Rectal smooth muscle tissue (tissue), 1 donor: ENCODE measurements around the gene NKAIN1.
"Not testable (repeated sequence)": the region's sequence is repeated elsewhere in the genome, so short reads cannot be mapped to it uniquely, and the experiment has no call there.

Experiments used
- H3K27ac ChIP-seq: one replicate; pipeline ENCODE4 v1.7.0; 2013; ENCODE audit warnings: low read depth, low read length, inconsistent platforms
- H3K27me3 ChIP-seq: one replicate; pipeline ENCODE4 v1.7.0; 2013; ENCODE audit warnings: low read length; ENCODE audit not compliant: control insufficient read depth, insufficient read depth
- H3K36me3 ChIP-seq: one replicate; pipeline ENCODE4 v1.7.0; 2013; ENCODE audit warnings: low read length; ENCODE audit not compliant: control insufficient read depth, insufficient read depth
- H3K4me1 ChIP-seq: one replicate; pipeline ENCODE4 v1.7.0; 2013; ENCODE audit warnings: low read length; ENCODE audit not compliant: control insufficient read depth, insufficient read depth
- H3K4me3 ChIP-seq: one replicate; pipeline ENCODE4 v1.7.0; 2013; ENCODE audit warnings: low read length
- H3K9ac ChIP-seq: one replicate; pipeline ENCODE4 v1.7.0; 2013; ENCODE audit warnings: low read length

The NKAIN1 gene

GRCh38 chr1:31183927-31184554, 55.6 kb downstream of the NKAIN1 start:
- H3K27me3 ChIP-seq = peaks cover 4% of the 10 kb centered on the region
- no peak overlapping the region for H3K4me3 ChIP-seq
- H3K27ac ChIP-seq = no peak overlapping the region
- H3K36me3 ChIP-seq = no peaks in the 10 kb centered on the region
- no peaks in the 10 kb centered on the region for H3K4me1 ChIP-seq
- no peak overlapping the region for H3K9ac ChIP-seq

- Histone ChIP-seq H3K27me3 (peaks cover 4% of the 10 kb centered on the region), H3K4me3 (no peak overlapping the region), H3K36me3 (no peaks in the 10 kb centered on the region), H3K27ac (no peak overlapping the region), H3K4me1 (no peaks in the 10 kb centered on the region), H3K9ac (no peak overlapping the region)
Measured at GRCh38 chr1:31183126-31183525, 56.6 kb downstream of the NKAIN1 start.

- H3K9ac ChIP-seq = no peak overlapping the region
- no peaks in the 10 kb centered on the region for H3K4me1 ChIP-seq
- no peaks in the 10 kb centered on the region for H3K36me3 ChIP-seq
- peaks cover 4% of the 10 kb centered on the region for H3K27me3 ChIP-seq
- peak overlapping the region; percentile 31 for H3K4me3 ChIP-seq
- no peak overlapping the region for H3K27ac ChIP-seq
Measured at GRCh38 chr1:31182352-31182751, 57.3 kb downstream of the NKAIN1 start.

GRCh38 chr1:31181515-31182343, 58.0 kb downstream of the NKAIN1 start:
- Histone ChIP-seq H3K36me3 (no peaks in the 10 kb centered on the region), H3K4me3 (peak overlapping the region; percentile 31), H3K9ac (no peak overlapping the region), H3K27me3 (peaks cover 4% of the 10 kb centered on the region), H3K4me1 (no peaks in the 10 kb centered on the region), H3K27ac (no peak overlapping the region)

- Histone ChIP-seq H3K27me3 (peaks cover 4% of the 10 kb centered on the region), H3K4me1 (no peaks in the 10 kb centered on the region), H3K36me3 (no peaks in the 10 kb centered on the region), H3K9ac (no peak overlapping the region), H3K27ac (no peak overlapping the region), H3K4me3 (no peak overlapping the region)
Measured at GRCh38 chr1:31180338-31180737, 59.3 kb downstream of the NKAIN1 start.

GRCh38 chr1:31176291-31176690, 63.4 kb downstream of the NKAIN1 start:
- H3K27ac ChIP-seq, H3K4me3 ChIP-seq, H3K27me3 ChIP-seq, H3K9ac ChIP-seq, H3K36me3 ChIP-seq, H3K4me1 ChIP-seq: not testable (repeated sequence)

- H3K27ac ChIP-seq = peak overlapping the region; percentile 64
- H3K27me3 ChIP-seq = no peaks in the 10 kb centered on the region
- no peak overlapping the region for H3K4me3 ChIP-seq
- H3K4me1 ChIP-seq = peaks cover 3% of the 10 kb centered on the region
- H3K36me3 ChIP-seq = no peaks in the 10 kb centered on the region
- no peak overlapping the region for H3K9ac ChIP-seq
Measured at GRCh38 chr1:31170486-31170735, 69.3 kb downstream of the NKAIN1 start.

GRCh38 chr1:31166462-31166861, 73.2 kb downstream of the NKAIN1 start:
- H3K4me1 ChIP-seq = peaks cover 3% of the 10 kb centered on the region
- no peak overlapping the region for H3K9ac ChIP-seq
- no peaks in the 10 kb centered on the region for H3K27me3 ChIP-seq
- H3K27ac ChIP-seq = no peak overlapping the region
- H3K4me3 ChIP-seq = no peak overlapping the region
- no peaks in the 10 kb centered on the region for H3K36me3 ChIP-seq

- Histone ChIP-seq H3K9ac (no peak overlapping the region), H3K27me3 (no peaks in the 10 kb centered on the region), H3K27ac (no peak overlapping the region), H3K4me1 (no peaks in the 10 kb centered on the region), H3K4me3 (no peak overlapping the region), H3K36me3 (no peaks in the 10 kb centered on the region)
Measured at GRCh38 chr1:31164291-31164690, 75.4 kb downstream of the NKAIN1 start.

- Histone ChIP-seq H3K9ac (no peak overlapping the region), H3K27me3 (no peaks in the 10 kb centered on the region), H3K4me1 (no peaks in the 10 kb centered on the region), H3K27ac (no peak overlapping the region), H3K4me3 (no peak overlapping the region), H3K36me3 (no peaks in the 10 kb centered on the region)
Measured at GRCh38 chr1:31163866-31164265, 75.8 kb downstream of the NKAIN1 start.

GRCh38 chr1:31161571-31161970, 78.1 kb downstream of the NKAIN1 start:
- Histone ChIP-seq H3K27ac (no peak overlapping the region), H3K27me3 (no peaks in the 10 kb centered on the region), H3K36me3 (no peaks in the 10 kb centered on the region), H3K9ac (no peak overlapping the region), H3K4me3 (no peak overlapping the region), H3K4me1 (no peaks in the 10 kb centered on the region)

- H3K27ac ChIP-seq = no peak overlapping the region
- no peak overlapping the region for H3K9ac ChIP-seq
- H3K4me1 ChIP-seq = peaks cover 2% of the 10 kb centered on the region
- H3K36me3 ChIP-seq = no peaks in the 10 kb centered on the region
- H3K4me3 ChIP-seq = no peak overlapping the region
- no peaks in the 10 kb centered on the region for H3K27me3 ChIP-seq
Measured at GRCh38 chr1:31159869-31160611, 79.6 kb downstream of the NKAIN1 start.
